Dermis blood vessel endothelial cell (primary cell): Measurements from ENCODE around the gene IMPG1. TPM values are rescaled to one million over a fixed set of nuclear protein-coding genes. Genes with fewer than 3 reads are reported as not detected.

Experiments
- DNase-seq: peaks from one replicate; pipeline ENCODE4 v3.0.0; 2010
- total RNA-seq: library from RNA; depleted of rRNA; stranded (reverse); fragments of >200 nt; gene quantifications from 2 replicates; pipeline ENCODE4 v1.2.3, GENCODE V29; 2014

IMPG1 gene
- not detected in 2 replicates for total RNA-seq

- no peak for DNase-seq
Observed at GRCh38 chr6:76072562-76072961, at the start of gene IMPG1. TSS of gene IMPG1 (minus strand) at chr6:76072662. CDS start at chr6:76072488, 174 bp downstream.

GRCh38 chr6:76120302-76120701 lies 47.8 kb upstream of the IMPG1 start:
- no peak for DNase-seq

GRCh38 chr6:76073281-76073680 lies 819 bp upstream of the IMPG1 start:
- no peak for DNase-seq

- no peak for DNase-seq
Observed at GRCh38 chr6:76057469-76057868, 15.0 kb downstream of the IMPG1 start.

GRCh38 chr6:76052314-76052713 lies 20.1 kb downstream of the IMPG1 start:
- no peak for DNase-seq

GRCh38 chr6:76043690-76044089 lies 28.8 kb downstream of the IMPG1 start:
- DNase-seq = no peak

GRCh38 chr6:76035713-76036112 lies 36.7 kb downstream of the IMPG1 start:
- DNase-seq = no peak

GRCh38 chr6:76026101-76026500 lies 46.4 kb downstream of the IMPG1 start:
- DNase-seq = peak; percentile 12

GRCh38 chr6:76014626-76015530 lies 57.6 kb downstream of the IMPG1 start:
- no peak for DNase-seq

- DNase-seq = no peak
Observed at GRCh38 chr6:76004202-76004601, 68.3 kb downstream of the IMPG1 start.

- DNase-seq = no peak
Observed at GRCh38 chr6:76003686-76004085, 68.8 kb downstream of the IMPG1 start.

GRCh38 chr6:76003113-76003512 lies 69.3 kb downstream of the IMPG1 start:
- no peak for DNase-seq

GRCh38 chr6:76000629-76001028 lies 71.8 kb downstream of the IMPG1 start:
- DNase-seq = no peak

GRCh38 chr6:75997696-75998095 lies 74.8 kb downstream of the IMPG1 start:
- no peak for DNase-seq

- no peak for DNase-seq
Observed at GRCh38 chr6:75993236-75994162, 79.0 kb downstream of the IMPG1 start.

GRCh38 chr6:75991941-75992340 lies 80.5 kb downstream of the IMPG1 start:
- no peak for DNase-seq

GRCh38 chr6:75986935-75987334 lies 85.5 kb downstream of the IMPG1 start:
- no peak for DNase-seq

- DNase-seq = no peak
Observed at GRCh38 chr6:75975904-75976303, 96.6 kb downstream of the IMPG1 start.

- no peak for DNase-seq
Observed at GRCh38 chr6:75970093-75970492, 102.4 kb downstream of the IMPG1 start.

- DNase-seq = no peak
Observed at GRCh38 chr6:75968143-75968542, 104.3 kb downstream of the IMPG1 start.

GRCh38 chr6:75963569-75963968 lies 108.9 kb downstream of the IMPG1 start:
- DNase-seq = no peak

- no peak for DNase-seq
Observed at GRCh38 chr6:75952128-75952527, 120.3 kb downstream of the IMPG1 start.

GRCh38 chr6:75947935-75948334 lies 124.5 kb downstream of the IMPG1 start:
- no peak for DNase-seq
